DMS79 (cell line): ENCODE data around the gene ASXL3.
A peak's percentile ranks its signal among the peaks of the same experiment; 100 is the strongest.

Experiments used
- DNase-seq: peaks from one replicate; lab custom pipeline; 2025; lab: John Stamatoyannopoulos, UW

The ASXL3 gene

GRCh38 chr18:33577685-33578517 lies at the start of gene ASXL3:
TSS of gene ASXL3 (plus strand) at chr18:33578219. CDS start at chr18:33578632, 413 bp downstream.
- DNase-seq, result peak; percentile 41

GRCh38 chr18:33532978-33533377 lies 45.0 kb upstream of the ASXL3 start:
- DNase-seq, result no peak

- DNase-seq, result no peak
Measured at GRCh38 chr18:33536904-33537303, 41.1 kb upstream of the ASXL3 start.

- no peak for DNase-seq
Measured at GRCh38 chr18:33538418-33539042, 39.5 kb upstream of the ASXL3 start.

- no peak for DNase-seq
Measured at GRCh38 chr18:33540392-33540791, 37.6 kb upstream of the ASXL3 start.

- no peak for DNase-seq
Measured at GRCh38 chr18:33541316-33541715, 36.7 kb upstream of the ASXL3 start.

- DNase-seq, result no peak
Measured at GRCh38 chr18:33556846-33557245, 21.2 kb upstream of the ASXL3 start.

GRCh38 chr18:33557706-33558105 lies 20.3 kb upstream of the ASXL3 start:
- DNase-seq, result no peak

- DNase-seq, result no peak
Measured at GRCh38 chr18:33558529-33558928, 19.5 kb upstream of the ASXL3 start.

- no peak for DNase-seq
Measured at GRCh38 chr18:33560686-33561370, 17.2 kb upstream of the ASXL3 start.

- DNase-seq, result no peak
Measured at GRCh38 chr18:33562741-33563140, 15.3 kb upstream of the ASXL3 start.

- no peak for DNase-seq
Measured at GRCh38 chr18:33567705-33568104, 10.3 kb upstream of the ASXL3 start.

GRCh38 chr18:33571998-33572787 lies 5.8 kb upstream of the ASXL3 start:
- DNase-seq, result no peak

- DNase-seq, result no peak
Measured at GRCh38 chr18:33573193-33573592, 4.8 kb upstream of the ASXL3 start.

GRCh38 chr18:33575451-33575850 lies 2.6 kb upstream of the ASXL3 start:
- no peak for DNase-seq

- no peak for DNase-seq
Measured at GRCh38 chr18:33576999-33577646, 896 bp upstream of the ASXL3 start.

GRCh38 chr18:33578518-33579348 lies 714 bp downstream of the ASXL3 start:
- no peak for DNase-seq

GRCh38 chr18:33579349-33580215 lies 1.6 kb downstream of the ASXL3 start:
- no peak for DNase-seq

GRCh38 chr18:33580546-33580945 lies 2.5 kb downstream of the ASXL3 start:
- DNase-seq, result no peak

- DNase-seq, result no peak
Measured at GRCh38 chr18:33581856-33582255, 3.8 kb downstream of the ASXL3 start.
